Nucleus accumbens (tissue), 56 donors: ENCODE measurements around the gene LSM7.
"Not testable (repeated sequence)": the region's sequence is repeated elsewhere in the genome, so short reads cannot be mapped to it uniquely, and the experiment has no call there.

Source experiments
- DNase-seq, 56 donors: peaks; one replicate each; lab custom pipeline; 2025; lab: John Stamatoyannopoulos, UW

LSM7 gene

DNA sequence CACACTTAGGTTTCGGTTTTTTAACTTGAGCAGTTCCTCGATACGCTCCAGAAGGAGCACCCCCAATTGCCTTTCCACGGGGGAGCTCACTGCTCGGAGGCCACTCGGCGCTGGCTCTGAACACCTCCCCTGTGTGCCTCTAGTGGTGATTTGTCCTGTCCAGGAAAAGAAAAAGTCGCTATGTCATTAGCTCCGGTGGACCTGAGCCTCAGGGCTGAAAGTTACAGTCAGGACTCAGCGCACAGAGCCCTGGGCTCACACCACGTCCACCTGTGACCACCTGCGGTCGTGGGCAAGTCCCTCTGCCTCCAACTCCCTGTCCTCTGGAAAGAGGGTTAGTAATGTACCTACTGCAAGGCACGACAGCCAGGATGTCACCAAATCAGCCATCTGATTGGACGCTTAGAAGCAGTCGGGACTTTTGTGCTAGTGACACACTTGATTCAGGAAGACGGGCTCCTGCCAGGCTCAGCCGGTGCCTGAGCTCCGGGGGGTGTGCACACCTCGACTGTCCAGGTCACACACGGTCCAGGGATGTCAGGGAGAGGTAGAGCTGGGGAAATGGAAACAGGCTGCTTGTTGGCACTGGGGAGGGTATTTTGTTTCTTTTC, 27.8 kb upstream of the LSM7 start:
- DNase-seq, result no peak

DNA sequence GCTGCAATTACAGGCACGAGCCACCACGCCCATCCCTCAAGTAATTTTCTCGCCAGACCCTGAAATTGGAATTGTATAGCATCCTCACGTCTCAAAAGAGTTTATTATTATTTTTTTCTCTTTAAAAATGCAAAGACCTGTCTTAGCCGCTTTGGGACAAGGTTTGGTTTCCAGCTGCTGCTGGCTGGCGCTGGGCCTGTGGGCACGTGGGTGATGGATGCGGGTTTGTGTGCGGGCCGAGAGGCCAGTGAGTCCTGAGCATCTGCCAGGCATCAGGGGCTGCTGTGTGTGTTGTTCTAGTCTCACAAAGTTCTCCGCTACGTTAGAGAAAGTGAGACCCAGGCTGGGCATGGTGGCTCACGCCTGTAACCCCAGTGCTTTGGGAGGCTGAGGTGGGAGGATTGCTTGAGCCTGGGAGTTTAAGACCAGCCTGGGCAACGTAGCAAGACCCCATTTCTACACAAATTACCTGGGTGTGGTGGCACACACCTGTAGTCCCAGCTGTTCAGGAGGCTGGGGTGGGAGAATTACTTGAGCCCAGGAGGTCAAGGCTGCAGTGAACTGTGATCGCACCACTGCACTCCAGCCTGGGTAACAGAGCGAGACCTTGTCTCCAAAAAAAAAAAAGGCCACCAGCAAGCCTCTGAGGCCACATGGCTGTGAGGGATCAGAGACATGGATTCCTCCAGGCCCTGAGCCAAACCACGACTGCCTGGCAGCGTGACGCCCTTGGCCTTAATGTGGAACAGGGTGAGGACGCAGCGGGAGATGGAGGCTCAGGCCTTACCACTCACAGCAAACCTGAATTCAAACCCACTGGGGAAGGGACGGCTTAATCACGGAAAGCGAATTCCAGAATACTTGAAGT, 27.0 kb upstream of the LSM7 start:
- DNase-seq, result no peak

DNA sequence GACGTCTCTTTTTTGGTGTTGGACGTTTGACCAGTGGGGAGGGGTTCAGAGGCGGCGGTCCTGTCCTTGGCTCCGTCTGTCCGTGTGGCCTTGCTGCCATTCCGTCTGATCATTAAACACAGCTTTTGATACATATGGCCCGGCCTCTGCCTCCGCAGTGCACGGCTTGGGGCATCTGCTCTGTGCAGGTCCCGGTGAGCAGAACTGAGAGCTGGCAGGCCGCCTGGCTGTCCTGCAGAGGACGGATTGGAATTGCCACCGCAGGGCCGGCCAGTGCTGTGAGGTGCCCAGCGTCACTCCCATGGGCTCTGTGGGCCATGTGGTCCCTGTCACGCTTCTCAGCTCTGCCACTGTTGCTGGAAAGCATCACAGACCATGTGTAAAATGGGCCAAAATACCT, 26.3 kb upstream of the LSM7 start:
- DNase-seq, result no peak

DNA sequence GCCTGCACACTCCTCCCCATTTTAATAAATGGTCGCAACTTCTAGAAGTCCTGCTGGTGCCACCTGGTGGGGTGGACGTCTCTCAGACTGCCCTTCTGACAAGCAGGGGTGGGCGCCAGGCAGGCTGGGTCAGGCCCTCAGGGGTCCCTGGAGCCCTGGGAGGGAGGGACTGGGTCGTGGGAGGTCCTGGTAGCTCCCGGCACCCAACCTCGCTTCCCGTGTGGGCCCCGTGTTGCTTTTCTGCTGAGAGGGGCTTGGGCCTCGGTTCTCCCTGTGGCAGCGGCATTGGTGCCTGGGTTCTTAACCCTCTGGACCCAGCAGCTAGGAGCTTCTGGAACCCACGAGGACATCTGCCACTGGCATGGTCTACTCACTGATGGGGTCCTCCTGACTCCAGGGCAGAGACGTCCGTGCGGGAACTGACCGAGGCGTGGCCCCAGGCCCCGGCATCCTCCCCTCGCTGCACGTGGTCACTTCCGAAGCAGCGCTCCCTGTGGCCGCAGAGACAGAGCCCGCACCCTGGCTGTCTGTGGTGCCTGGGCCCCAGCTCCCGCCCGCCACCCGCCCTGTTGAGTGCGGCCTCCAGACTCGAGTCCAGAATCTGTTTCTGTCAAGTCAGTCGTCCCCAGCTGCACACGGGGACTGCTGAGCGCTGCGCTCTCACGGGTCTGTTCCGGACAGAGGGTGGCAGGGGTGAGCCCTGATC, 25.7 kb upstream of the LSM7 start:
- DNase-seq, result no peak

DNA sequence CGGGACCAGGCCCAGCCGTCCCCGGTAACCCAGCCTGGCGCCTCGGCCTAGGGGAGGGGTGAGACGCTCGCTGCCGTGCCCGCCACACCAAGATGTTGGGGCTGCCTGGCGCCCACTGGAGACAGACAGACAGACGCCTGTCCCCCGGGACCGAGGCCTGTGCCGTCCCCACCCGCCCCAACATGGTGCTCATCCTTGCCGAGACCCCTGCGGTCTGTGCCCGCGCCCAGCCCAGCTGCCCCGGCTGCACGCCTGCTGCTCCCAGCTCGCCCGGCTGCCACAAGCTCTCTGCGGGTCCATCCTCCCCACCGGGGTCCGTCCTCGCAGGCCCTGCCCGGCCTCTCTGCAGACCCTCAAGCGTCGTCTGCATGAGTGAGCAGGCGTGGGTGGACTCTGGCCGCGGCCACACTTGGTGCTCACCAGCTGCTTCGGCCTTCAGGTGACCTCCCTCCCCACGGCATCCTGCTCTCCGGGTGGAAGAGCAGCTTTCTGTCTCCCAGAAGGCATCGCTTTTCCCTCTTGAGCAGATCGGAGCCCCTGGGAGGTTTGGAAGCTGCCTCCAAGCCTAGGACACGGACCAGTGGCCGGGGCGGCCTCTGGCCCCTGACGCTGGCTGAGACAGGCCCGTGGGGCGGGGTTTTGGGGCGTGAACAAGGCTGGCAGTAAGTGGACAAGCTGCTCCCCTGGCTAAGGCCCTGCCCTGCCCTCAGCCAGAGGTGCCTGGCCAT, 24.9 kb upstream of the LSM7 start:
- no peak for DNase-seq

DNA sequence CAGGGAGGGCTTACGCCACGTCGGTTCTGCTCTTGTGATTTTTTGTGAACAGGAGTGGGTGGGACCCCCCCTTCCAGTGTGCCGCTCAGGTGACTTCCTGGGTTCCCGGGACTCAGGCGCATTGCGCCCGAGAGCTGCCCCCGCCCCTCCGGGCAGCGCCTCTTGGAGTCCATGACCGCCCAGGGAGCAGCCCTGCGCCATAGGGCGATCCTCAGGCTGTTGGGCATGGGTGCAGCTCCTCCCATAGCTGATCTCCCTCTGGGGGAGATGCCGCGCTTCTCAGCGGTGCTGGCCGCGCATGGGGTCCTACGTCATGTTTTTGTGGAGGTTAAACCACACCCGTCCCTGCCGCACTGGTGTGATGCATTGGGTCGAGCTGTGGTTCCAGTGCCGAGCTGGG, 23.7 kb upstream of the LSM7 start:
- DNase-seq, result no peak

DNA sequence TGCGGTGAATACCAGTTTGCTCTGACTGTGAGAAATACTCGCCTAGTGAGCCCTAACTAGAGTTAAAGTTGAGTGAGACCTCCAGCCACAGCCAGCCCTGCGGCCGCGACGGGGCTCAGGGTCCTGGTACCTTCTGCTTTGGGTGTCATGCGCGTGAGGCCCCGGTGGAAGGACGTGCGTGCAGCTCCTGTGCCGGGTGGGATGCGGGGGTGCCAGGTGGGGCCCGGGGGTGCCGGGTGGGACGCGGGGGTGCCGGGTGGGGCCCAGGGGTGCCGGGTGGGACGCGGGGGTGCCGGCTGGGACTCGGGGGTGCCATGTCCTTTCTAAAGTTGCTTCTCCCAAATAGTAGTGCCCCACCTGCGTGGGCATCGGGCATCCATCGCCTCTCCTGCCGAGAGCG, 23.2 kb upstream of the LSM7 start:
- no peak for DNase-seq

DNA sequence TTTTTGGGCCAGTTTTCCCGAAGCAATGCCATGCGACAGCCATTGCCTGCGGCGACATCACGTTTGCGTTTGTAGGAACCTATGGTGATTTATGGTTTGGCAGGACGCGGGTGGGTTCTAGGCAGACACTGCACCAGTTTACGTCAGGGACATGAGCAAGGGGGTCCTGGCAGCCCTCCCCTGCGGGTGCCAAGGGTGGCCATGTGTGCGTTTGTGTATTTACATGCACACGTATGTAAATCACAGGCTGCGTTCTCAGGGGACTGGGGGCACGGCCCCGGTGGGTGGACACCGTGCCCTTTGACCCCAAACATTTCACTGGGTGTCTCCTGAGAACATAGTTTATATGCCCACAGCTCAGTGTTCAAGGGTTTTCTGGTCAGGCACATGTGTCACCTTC, 22.3 kb upstream of the LSM7 start:
- no peak for DNase-seq

DNA sequence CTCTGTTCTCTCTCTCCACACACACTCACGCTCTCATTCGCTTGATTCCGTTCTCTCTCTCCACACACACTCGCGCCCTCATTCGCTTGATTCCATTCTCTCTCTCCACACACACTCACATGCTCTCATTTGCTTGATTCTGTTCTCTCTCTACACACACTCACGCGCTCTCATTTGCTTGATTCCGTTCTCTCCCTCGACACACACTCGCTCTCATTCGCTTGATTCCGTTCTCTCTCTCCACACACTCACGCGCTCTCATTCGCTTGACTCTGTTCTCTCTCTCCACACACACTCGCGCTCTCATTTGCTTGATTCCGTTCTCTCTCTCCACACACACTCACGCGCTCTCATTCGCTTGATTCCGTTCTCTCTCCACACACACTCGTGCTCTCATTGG, 21.4 kb upstream of the LSM7 start:
- not testable (repeated sequence) for DNase-seq

DNA sequence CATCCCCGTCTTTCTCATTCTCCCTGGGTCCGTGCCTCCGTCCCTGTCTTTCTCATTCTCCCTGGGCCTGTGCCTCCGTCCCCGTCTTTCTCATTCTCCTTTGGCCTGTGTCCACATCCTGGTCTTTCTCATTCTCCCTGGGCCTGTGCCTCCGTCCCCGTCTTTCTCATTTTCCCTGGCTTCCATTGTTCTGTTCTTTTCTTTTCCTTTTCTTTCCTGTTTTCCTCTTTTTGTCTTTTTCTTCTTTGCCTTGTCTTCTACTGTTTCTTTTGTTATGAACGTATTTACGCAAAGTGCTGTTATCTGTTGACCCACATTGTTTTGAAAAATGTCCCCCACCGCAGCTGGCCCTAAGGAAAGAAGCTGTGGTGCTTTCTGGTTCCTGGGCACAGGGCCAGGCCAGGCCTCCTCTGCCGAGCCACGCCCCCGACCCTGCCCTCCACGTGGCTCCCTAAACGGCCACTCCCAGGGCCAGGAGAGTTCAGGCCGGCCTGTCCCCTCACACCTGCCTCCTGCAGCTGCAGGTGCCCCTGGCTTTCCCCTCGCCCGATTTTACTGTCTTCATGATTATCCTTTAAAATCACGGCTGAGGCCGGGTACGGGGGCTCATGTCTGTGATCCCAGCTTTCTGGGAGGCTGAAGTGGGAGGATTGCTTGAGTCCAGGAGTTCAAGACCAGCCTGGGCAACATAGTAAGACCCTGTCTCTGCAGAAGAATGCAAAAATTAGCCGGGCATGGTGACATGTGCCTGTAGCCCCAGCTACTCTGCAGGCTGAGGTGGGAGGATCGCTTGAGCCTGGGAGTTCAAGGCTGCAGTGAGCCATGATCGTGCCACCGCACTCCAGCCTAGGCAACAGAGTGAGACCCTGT, 17.6 kb upstream of the LSM7 start:
- DNase-seq, result peak in 5 of 56 donors; percentile 7 to 24 (median 17)

DNA sequence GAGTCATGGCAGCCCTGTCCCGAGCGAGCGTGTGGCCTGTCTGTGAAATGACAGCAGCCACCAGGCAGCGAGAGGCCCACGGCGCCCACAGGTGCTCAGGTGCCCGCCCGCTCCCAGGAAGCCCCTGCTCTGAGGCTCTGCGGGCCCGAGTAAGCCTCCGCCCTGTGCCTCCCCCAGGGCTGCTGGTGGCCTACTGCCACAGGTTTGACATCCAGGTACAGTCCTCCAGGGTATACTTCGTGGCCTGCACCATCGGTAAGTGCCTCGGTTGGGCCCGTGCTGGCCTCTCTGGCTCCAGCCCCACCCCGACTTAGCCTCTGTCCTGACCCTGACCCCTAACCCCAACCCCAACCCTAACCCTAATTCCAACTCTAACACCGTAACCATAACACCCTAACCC, 16.7 kb upstream of the LSM7 start:
- no peak for DNase-seq

DNA sequence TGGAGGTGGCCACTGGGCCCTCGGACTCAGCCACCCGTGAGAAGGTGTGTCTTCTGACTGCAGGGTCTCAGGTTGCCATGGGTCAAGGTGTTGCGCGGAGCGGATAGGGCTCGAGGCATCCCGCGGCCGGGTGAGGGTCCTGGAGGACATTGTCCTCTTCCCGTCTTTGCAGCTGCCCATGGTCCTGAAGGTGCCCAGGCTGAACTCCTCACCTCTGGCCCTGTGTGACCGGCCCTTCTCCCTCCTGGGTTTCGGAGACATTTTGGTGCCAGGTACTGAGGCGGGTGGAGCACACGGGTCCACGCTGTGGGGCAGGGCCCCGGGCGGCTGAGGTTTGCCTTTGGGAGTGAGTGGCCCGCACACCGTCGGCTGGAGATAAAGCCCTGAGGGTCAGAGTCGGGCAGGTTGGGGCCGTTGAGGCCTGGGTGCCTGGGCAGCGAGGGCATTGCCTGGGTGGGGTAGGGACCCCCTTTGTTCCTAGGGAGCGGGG, 16.0 kb upstream of the LSM7 start:
- DNase-seq, result no peak

DNA sequence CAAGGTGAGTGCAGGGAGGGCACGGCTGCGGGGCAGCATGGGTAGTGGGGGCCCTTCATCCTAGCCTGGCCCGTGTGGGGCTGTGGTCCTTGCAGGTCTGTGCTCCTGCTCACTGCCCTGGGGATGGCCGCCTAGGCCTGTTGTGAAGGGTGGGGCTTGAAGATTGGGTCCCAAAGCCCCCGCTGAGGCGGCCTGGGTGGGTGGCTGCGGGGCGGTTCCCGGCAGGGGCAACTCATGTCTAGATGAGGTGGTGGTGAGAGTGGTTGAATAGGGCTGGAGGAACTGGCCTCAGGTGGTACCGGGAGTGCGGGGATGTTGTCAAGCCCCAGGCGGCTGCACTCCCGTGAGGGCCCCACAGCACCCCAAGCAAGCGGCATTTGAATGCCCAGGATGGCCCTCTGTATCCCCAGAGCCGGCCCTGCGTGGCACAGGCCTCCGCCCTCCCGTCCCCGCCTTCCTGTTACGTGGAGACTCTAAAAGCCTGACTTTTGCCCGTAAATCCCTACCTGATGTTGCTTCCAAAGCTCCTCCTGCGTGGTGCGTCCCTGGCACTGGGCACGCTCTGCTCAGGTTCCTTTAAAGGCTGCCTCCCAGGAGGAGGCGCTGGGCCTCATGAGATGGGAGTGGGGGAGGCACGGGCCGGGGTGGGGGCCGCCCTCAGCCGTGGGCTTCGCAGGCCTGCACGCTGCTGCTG, 15.1 kb upstream of the LSM7 start:
- DNase-seq, result no peak

DNA sequence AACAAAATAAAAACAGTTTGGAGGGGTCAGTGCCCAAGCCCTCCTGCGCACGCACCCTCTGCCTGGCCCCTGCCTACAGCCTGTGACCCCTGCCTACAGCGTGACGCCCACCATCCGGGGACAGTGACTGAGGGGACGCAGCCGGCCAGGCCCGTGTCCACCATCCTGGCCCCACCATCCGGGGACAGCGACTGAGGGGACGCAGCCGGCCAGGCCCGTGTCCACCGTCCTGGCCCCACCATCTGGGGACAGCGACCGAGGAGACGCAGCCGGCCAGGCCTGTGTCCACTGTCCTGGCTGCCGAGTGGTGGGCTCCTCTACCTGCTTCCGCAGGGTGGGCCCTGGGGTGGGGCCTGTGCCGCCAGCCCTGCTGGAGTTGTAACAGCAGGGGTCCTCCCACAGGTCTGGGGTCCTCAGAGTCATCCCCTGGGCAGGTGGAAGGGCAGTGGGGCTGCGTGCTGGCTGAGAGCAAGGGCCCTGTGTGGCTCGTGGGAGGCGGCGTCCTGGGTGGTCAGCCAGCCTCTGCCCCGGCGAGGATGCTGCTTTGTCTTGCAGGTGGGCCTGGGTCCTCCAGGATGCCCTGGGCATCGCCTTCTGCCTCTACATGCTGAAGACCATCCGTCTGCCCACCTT, 14.4 kb upstream of the LSM7 start:
- DNase-seq, result no peak

DNA sequence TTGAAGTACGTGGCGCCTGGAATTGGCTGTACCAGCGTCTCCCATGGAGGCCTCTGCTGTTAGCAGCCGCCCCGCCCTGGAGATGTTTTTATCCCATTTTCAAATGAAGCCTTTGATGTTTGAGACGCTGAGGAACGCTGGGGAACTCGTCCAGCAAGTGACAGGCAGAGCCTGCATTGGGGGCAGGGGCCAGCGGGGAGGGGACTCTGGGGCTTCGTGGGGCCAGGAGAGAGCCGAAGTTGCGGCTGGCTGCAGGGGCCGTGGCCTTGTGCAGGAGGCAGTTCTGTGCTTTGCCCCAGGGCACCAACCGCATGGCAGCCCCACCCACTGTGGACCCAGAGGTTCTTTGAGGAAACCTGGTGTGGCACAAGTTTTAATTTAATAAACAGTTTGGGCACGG, 13.6 kb upstream of the LSM7 start:
- DNase-seq, result no peak

DNA sequence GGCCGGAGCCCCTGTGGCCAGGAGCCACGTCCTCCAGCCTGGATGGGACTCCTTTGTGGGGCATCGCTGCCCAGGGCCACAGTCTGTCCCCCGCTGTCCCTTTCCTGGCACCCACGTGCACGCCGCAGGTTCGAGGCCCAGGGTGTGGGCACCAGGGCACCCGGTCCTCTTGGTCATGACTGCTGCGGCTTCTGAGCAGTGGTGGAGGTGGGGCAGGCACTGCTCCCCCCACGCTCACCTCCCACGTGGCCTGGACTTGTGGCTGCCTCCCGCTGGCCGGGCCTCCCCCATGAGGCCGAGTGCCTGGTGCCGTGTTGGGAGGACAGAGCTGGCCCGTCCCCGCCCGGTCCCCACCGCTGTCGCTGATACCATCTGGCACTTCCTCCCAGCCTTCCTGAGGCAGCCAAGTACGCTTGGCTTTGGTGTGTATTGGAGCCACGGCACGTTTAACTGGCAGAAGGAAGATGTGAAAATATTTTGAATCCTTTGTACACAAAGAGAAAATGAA, 12.9 kb upstream of the LSM7 start:
- DNase-seq, result no peak

DNA sequence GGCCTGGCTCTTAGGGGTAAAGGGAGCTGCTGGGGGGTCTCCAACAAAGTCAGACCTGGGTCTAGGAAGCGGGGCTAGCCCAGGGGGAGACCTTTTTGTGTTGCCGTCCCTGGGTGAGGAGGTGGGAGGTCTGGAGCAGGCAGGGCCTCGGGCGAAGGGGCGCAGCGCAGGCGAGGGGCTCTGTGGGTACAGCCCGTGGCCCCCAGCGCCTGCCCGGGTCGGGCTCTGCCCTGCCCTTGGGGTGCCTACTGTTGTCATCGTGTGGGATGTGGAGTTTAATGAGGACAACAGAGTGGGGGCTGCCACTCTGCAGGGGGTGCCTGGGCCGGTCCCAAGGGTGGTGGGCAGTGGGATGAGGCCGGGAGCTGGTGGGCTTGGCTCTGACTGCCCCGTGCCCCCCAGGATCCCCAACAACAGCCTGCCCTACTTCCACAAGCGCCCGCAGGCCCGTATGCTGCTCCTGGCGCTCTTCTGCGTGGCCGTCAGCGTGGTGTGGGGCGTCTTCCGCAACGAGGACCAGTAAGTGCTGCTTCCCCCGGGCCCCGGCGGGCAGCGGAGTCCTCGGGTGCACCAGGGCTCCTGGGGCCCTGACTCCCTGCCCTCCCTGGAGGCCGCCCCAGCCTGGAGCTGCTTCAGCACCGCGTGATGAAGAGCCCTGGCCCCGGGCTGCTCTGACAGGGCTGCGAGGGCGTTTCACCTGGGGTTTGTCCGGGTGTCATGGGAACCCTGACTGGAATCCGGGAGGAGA, 12.3 kb upstream of the LSM7 start:
- no peak for DNase-seq
